Left colon (tissue), 2 donors: ENCODE results near the gene FRK. TPM values are rescaled to one million over a fixed set of nuclear protein-coding genes. Genes with fewer than 3 reads are reported as not detected.

Experiments
- ATAC-seq: fragments of 200-7000 bp; cut with Tn5 transposase; one replicate; pipeline ENCODE4 v1.9.1; 2020; ENCODE audit warnings: mild to moderate bottlenecking, moderate library complexity
- DNase-seq, 2 donors: peaks; one replicate each; pipeline ENCODE4 v3.0.0-alpha.2; 2020
- intact Hi-C, 2 donors: fragments of 100-400 bp; cut with DNase I in 1 of 2; cut with micrococcal nuclease in 1 of 2; formaldehyde crosslinking; loops; one replicate each; pipeline versions ENCODE4 v1.11.2 to v1.14.0; 2022; cut with DNase I, micrococcal nuclease
- total RNA-seq, 2 donors: library from RNA; stranded (reverse); fragmentation: NEBNext Ultra II Directional; extraction: Animal tissue kit (Norgen Biotek cat#: 25700); gene quantifications; one replicate each; pipeline ENCODE4 v1.2.1, GENCODE V29; 2021
- donor health status: DM: no; HTN: no; CAD: no.
- donor health status: DM: yes; HTN: yes; CAD: no.

Gene FRK
- total RNA-seq, 2 donors from 2014 or later = 22.6 to 27.6 TPM

- ATAC-seq (no peak), DNase-seq (no peak)
Measured at GRCh38 chr6:116083052-116083451, 22.4 kb upstream of the FRK start.

DNA sequence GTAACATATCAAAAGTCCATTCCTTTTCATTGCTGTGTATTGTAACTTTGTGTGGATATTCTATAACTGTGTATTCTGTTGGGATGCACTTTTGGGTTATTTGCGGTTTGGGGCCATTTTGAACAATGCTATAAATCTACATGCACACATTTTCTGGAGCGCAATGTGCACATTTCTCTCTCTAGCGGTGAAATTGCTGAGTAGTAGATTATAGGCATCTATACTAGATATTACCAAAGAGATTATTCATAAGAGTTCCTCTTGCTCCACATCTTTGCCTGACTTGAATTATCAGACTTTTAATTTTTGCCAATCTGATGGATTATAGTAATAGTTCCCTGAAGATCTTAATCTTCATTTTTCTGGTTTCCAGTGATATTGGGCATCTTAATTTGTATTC is 18.3 kb upstream of the FRK start:
- DNase-seq = no peak
- intact Hi-C loops = no loop called here
- no peak for ATAC-seq

More at GRCh38 chr6:116083052-116083451, 22.4 kb upstream of the FRK start:
- intact Hi-C loops = no loop called here

GRCh38 chr6:116078522-116078921 is 17.8 kb upstream of the FRK start:
- intact Hi-C loops = no loop called here
- DNase-seq (no peak), ATAC-seq (no peak)

DNA sequence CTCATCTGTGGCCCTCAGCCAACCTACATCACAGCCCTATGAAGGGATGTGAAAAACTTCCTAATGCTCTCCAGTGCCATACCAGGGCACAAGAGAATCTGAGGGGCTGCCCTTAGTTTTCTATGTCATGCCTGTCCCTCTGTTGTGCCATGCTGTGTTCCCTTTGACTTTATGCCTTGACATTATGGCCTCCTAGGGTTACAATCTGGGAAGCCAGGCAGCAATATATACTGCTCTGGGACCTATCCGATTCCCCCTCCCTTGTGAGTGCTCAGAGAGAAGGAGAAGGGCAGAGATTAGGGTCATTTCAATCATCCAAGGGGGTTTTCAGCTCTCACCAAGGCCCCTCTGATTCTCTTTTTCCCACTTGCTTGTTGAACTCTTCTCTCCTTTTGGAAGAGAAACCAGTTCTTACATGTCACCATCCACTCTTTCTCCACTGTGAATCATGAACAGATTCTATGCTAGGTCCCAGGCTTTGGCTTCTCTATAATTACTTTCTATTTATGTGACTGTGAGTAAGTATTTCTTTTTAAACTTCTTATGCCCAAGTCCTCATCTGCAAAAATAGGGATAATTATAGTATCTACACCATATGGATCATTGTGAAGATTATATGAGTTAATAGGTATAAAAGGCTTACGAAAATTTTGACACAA is 14.2 kb upstream of the FRK start:
- ATAC-seq (no peak), DNase-seq (no peak)
- intact Hi-C loops = no loop called here

GRCh38 chr6:116073765-116074440 is 13.2 kb upstream of the FRK start:
- no peak for ATAC-seq
- no peak for DNase-seq

GRCh38 chr6:116072368-116072767 is 11.7 kb upstream of the FRK start:
- DNase-seq = no peak
- ATAC-seq = no peak
- intact Hi-C loops = no loop called here

More at GRCh38 chr6:116073765-116074440, 13.2 kb upstream of the FRK start:
- intact Hi-C loops = no loop called here

DNA sequence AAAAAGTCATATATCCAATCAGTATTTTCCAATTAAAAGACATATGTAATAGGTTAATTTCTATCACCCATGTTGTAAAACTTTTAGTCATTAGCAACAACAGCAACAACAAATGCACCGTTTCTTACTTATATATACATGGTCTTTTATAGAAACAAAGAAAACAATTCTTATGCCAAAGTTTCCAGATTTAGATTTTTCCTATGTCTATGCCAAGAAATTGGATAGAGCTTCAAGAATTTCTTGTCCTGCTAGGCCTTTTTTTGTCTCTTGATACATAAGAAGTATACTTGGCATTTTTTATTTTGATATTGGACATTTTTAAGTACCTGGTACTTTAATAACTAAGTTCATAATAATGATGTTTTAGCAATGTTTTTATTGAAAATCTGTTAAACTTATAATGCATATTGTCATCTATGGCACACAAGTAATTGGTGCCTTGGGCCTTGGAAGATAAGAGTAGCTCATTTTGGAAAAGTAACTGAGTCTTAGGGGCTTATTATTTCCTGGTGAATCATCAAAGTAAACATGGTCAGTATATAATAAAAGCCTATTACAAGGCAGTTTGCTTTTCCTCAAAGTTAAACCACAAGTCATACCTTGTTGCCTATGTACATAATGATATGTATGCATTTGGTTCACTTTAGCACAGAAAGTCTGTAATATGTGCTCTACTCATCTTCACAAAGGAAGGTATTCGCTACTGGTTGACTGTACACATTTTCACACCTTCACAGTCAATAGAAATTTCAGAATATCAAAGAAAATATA is 10.1 kb upstream of the FRK start:
- ATAC-seq (no peak), DNase-seq (no peak)
- intact Hi-C loops = no loop called here

- ATAC-seq (no peak), DNase-seq (no peak)
- intact Hi-C loops = no loop called here
Measured at GRCh38 chr6:116070101-116070500, 9.4 kb upstream of the FRK start.

DNA sequence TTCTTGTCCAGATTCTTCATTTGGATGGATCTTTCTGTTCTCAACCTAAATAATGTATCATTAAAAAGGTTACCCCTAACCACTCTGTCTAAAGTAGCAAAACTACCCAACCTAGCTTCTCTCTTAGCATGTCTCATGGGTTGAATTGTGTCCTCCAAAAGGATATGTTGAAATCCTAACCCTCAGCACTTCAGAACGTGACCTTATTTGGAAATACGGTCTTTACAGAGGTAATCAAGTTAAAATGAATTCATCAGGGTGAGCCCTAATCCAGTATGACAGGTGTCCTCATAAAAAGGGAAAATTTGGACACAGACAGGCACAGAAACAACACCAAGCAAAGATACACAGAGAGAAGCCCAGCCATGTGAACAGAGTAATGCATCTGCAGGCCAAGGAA is 6.1 kb upstream of the FRK start:
- DNase-seq = no peak
- ATAC-seq = no peak
- intact Hi-C loops = no loop called here

GRCh38 chr6:116064666-116065065 is 4.0 kb upstream of the FRK start:
- intact Hi-C loops = no loop called here
- no peak for ATAC-seq
- DNase-seq = no peak

DNA sequence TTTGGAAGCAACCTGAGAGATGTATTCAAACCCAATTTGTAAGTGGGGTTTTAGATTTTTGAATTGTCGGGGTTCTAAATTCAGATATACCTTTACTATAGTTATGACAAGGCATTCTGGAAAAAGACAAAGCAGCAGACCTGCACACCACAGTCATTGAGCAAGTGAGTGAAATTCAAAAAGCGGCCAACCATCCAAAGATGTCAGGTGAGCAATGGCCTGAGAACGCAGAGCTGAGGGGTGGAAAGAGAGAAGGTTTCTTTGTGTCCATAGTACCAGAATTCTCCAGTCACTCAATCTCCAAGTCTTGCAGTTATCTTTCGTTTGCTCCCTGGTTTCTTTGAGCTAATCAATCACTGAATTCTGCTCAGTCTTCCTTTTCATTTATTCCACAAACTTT is 1.8 kb upstream of the FRK start:
- DNase-seq = no peak
- no peak for ATAC-seq
- intact Hi-C loops = no loop called here

DNA sequence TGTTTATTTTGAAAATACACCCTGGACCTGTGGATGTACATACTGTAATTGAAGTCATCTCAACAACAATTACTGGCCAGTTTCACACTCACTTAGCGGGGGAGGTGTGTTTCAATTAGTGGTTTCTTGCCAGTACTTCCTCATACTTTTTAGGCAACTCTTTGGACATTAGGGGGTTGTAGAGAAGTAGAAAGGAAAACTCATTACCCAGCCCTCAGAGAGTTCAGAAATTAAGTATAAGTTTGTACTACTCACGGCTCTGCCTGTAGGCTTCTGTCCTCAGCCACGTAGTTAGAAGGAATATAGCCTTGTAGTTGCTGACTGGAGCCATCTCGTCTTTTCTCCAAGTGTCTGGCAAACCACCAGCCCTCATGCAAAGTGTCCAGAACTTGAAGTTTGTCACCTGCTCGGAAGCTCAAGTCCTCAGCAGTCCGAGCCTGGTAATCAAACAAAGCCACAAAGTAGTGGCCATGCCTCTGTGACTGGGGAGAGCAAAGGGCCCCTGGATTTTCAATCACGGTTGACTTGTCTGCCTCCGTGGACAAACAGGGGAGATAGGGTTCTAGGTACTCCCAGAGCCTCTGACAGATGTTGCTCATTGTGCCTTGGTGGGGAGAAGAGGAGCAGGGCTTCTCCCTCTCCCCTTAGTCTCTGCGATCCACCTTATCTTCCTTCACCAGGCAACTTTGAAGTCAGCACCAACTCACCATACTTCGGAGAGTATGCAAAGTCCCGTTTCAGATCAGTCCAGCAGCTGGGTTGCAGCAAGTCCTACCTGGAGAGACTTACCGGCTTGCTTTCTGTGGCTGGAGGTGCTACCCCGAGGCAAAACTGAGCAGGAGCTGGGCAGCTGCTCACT is 749 bp downstream of the FRK start:
- intact Hi-C loops = no loop called here
- DNase-seq (peak in 1 of 2 donors; percentile 40), ATAC-seq (peak; percentile 60)

DNA sequence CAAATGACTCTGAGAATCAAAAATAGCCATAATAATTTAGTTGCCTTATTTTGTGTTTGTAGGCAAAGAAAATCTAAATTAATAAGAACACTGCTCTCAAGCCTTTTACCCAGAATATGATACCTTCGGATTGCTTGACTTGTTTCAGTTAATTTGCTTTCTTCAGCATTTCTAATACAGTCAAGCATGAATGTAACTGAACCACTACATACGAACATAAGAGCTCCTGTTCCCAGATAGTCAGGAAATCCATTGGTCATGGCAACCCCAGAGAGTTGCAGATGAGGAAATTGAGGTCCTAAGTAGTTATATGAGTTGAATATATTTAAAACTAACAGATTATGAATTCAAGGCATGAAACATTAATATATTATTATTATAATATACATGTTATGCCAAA is 2.9 kb downstream of the FRK start:
- ATAC-seq (no peak), DNase-seq (no peak)
- intact Hi-C loops = no loop called here

- no peak for DNase-seq
- intact Hi-C loops = no loop called here
- no peak for ATAC-seq
Measured at GRCh38 chr6:116055513-116055912, 5.2 kb downstream of the FRK start.

GRCh38 chr6:116051244-116051643 is 9.4 kb downstream of the FRK start:
- ATAC-seq (no peak), DNase-seq (no peak)
- intact Hi-C loops = no loop called here

DNA sequence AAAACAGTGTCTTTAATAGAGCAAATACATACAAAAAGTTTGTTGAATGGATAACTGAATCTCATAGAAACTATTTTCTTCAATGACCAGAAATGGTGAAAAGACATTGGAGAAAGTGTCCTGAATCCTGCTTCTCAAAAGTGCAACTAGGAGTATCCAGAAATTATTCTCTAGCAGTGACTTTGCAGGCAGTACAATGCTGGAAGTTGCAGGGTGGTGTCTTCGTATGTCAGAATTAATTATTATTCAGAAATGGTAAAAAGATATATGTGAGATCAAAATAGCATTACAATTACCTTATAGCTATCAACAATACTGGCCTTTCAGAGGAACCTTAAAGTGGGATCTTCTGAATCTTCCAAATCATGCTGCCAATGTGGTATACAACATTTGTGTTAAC is 10.0 kb downstream of the FRK start:
- DNase-seq (no peak), ATAC-seq (no peak)
- intact Hi-C loops = no loop called here

GRCh38 chr6:116049321-116049720 is 11.4 kb downstream of the FRK start:
- ATAC-seq = peak; percentile 91
- intact Hi-C loops = no loop called here
- DNase-seq = no peak

DNA sequence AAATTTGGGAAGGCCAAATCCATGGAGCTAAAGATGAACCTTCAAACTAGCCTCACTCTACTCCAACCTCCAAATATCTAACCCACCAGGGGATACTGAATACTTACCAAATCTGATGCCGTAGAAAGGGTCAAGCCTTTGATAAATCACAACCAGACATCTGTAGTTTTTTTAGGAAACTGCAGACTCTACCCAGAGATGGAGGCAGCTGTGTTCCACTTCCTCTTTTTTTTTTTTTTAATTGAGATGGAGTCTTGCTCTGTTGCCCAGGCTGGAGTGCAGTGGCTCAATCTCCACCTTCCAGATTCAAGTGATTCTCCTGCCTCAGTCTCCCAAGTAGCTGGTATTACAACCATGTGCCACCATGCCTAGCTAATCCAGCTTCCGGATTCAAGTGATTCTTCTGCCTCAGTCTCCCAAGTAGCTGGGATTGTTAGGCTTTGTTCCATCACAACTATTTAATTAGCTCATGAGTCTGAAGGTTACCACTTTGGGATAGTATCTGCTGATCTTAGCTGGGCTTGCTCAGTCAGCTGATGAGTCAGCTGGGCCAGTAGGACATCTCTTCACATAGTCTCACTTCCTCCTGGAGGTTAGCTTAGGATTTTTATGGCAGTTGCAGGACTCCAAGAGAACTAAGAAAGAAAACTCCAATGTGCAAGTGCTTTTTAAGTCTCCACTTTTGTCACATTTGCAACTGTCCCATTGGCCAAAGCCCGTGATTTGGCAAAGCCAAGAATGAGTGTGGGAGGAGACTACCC is 13.3 kb downstream of the FRK start:
- DNase-seq (no peak), ATAC-seq (peak; percentile 82)

DNA sequence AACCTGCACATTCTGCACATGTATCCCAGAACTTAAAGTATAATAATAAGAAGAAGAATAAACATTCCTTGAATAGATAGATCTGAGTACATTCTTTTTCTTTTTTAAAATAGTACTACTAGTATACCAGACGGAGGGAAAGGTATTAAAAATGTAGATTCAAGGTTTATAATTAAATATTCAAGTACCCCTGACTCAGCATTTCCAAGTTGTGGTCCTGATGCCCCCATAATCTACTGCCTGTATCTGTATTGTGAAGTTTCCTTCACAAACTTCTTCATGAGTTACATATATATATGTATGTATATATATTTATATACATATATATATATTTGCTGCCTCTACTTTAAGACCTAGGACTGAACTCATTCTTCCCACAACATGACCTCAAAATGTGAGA is 14.0 kb downstream of the FRK start:
- intact Hi-C loops = no loop called here
- DNase-seq (no peak), ATAC-seq (no peak)

More for the DNA sequence above, 13.3 kb downstream of the FRK start:
- intact Hi-C loops = no loop called here
